GM19397 (cell line): ENCODE results near the gene FBRSL1.

Experiments
- ATAC-seq: cut with Tn5 transposase; IDR thresholded peaks from one replicate; pipeline ENCODE4 v1.9.1; 2021; ENCODE audit warnings: mild to moderate bottlenecking, moderate library complexity; ENCODE audit not compliant: unreplicated experiment

FBRSL1 gene

GRCh38 chr12:132495629-132496357 lies 5.8 kb downstream of the FBRSL1 start:
- ATAC-seq: no peak

GRCh38 chr12:132496358-132496669 lies 6.4 kb downstream of the FBRSL1 start:
- no peak for ATAC-seq

DNA sequence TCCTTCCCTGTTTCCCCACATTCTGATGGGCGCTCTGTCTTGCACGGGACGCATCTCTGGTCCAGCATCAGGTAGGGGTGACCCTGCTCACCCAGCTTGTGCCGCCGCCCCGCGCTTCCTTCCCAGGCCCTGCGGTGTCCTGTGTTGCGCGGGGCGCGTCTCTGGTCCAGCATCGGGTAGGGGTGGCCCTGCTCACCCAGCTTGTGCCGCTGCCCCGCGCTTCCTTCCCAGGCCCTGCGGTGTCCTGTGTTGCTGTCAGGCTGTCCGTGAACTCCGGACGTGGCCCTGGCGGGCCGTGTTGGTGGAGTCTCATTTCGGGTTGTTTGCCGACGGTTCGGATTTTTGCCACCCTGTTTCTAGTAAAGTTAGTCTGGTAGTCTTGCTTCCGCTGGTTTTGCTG lies 6.8 kb downstream of the FBRSL1 start:
- ATAC-seq: no peak

DNA sequence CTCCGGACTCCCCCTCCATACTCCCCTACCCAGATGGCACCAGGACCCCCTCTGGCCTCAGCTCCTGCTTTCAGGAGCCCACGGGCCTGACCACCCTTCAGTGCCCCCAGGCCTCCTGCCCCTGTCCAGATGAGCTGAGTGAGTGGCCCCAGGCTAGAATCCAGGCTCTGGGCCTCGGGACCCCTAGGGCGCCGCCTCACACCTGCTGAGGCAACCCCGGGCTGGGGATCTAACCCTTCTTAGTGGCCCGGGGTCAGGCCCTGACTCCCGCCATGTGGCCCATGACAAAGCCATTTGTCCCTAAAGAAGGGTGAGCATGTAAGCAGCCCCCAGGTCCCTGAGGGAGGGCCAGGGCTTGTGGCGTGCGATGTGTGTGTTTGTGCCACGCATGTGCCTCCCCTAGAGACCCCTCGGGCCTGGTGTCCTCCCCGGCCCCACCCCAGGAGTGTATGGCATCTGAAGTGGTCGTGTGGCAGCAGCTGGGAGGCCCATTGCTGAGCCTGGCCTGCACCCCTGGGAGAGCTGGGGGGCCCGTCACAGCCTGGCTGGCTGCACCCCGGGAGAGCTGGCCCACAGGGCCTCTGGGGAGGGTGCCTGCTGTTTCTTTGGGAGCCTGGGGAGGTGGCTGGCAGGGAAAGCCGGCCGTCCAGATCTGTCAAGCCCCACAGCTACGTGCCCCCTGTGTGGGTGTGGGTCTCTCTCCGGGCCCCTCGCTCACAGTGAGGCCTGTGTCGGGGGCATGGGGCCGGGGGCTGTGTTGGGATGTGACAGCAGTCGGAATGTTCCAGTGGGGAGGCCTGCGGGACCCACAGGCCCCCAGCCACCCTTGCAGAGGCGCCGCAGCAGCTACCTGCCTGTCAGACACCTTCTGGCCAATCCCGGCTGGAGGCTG lies 7.8 kb downstream of the FBRSL1 start:
- no peak for ATAC-seq

DNA sequence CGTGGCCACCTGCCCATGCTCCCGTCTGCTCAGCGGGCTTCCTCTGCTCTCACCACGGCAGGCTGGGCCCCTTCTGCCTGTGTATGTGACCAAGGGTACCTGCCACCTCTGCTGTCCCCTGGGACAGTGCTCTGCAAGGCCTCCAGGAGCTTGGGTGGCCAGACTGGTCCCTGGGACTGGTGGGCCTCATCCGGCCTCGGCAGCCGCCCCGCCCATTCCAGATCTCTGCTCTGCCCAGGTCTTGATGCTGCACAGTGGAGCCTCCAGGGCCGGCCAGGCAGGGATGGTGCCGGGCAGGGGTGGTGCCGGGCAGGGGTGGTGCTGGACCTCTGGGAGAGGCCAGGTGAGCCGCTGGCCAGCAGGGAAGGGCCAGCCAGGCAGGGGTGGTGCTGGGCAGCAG lies 9.0 kb downstream of the FBRSL1 start:
- ATAC-seq: no peak

- ATAC-seq: no peak
Measured at GRCh38 chr12:132500142-132500855, 10.3 kb downstream of the FBRSL1 start.

DNA sequence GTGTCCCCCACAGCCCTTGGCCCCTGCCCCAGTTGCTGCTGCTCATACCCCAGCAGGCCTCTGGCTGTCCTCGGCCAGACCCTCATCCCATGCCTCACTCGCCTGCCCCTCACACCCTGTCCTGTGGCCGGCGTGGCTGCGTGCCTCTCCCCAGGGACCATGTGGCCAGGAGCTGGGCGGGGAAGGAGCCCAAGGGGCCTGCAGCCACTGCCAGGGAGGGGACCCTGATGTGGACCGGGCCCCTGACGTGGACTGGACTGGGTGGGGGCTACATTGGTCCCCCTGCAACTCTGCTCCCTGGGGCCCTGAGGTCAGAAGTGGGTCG lies 10.9 kb downstream of the FBRSL1 start:
- ATAC-seq: no peak

DNA sequence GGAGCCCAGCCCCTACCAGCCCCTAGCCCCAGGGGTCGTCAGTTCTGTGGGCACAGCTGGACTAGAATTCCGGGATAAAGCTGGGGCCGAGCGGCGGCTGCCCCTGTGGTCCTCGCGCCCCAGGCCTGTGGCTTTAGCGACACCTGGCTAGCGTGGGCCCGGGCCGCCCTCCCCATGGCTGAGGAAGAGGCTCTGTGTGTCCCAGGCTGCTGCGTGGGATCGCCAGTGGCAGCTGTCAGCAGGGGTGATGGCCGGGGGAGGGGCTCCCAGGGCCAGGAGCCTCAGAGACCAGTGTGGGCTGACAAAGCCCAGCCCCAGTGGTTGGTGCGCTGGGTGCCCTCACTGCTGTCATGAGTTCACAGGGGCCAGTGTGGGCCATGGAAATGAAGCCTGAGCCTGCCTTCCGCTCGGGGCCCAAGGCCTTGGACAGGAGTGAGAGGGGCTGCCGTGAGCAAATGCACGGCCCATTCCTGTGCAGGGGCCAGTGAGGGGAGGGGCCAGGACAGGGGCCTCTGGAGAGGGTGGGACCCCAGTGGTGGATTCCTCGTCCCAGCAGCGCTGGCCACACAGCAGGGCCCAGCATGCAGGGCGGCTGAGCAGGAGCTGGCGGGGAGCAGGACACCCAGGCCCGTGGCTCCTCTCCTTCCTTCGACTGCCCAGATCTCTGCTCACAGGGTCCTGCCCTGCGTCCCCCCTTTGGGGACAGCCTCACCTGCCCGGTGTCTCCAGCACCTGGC lies 11.4 kb downstream of the FBRSL1 start:
- ATAC-seq: no peak

DNA sequence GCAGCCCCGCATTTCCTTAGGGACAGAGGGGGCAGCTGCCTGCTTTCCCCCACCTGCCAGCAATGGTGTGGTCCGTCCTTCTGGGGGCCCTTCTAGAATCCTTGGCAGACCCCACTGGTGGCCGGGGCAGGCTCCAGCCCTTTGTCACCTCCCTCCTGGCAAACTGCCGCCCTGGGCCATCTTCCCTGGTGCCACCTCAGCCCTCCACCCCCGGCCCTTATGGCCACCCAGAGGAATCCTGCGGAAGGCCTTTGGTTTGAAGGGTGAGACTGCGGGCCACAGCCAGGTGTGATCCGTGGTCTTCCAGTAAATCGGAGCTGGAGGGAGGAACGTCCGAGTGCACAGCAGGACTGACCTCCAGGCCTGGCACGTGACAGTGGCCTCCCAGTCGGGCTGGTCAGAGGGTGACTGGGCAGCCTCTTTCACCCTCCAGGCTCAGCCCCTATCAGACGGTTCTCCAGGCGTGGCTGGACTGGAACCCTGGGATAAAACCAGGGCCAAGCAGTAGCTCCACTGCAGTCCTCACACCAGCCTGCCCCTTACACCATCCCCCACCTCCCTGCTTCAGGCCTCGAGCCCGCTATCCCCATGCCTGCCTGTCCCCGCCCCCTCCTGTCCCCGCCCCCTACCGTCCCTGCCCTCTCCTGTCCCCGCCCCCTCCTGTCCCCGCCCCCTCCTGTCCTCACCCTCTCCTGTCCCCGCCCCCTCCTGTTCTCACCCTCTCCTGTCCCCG lies 12.4 kb downstream of the FBRSL1 start:
- ATAC-seq: no peak

DNA sequence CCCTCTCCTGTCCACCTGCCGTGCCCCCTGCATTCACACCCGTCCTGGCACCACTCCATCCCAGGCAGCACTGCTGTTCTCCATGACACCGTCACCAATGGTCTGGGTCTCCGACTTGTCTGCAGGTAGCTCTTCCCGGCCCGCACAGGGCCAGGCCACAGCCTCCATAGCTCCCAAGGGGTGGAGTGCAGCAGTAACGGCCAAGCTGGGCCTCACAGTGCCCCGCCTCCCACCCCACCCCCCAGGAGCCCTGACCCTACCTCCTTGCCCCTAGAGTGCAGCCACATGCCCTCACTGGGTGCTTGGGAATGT lies 12.9 kb downstream of the FBRSL1 start:
- ATAC-seq: no peak

DNA sequence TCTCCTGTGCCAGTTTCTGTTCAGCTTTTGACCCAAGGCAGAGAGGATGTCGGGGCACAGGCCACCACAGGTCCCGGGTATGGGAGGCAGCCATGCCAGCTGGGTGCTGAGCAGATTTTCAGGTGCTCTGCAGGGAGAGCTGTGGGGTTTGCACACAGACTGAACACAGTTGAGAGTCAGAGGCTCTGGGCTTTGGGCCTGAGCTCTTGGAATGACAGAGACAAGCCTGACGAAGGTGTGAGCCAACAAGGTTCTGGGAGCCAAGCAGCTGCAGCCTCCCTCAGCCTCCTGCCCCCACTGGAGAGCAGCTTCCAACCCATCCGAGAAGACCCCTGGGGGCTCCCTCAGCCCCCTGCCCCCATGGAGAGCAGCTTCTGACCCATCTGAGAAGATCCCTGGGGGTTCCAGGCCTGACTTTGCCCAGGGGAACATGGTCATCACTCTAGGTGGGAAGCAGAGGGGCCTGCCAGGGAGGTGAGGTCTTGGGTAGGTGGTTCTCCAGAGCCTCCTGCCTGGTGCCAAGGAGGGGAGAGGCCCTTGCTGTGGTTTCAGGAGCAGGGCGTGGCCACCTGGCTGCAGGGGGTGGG lies 13.8 kb downstream of the FBRSL1 start:
- ATAC-seq: no peak

DNA sequence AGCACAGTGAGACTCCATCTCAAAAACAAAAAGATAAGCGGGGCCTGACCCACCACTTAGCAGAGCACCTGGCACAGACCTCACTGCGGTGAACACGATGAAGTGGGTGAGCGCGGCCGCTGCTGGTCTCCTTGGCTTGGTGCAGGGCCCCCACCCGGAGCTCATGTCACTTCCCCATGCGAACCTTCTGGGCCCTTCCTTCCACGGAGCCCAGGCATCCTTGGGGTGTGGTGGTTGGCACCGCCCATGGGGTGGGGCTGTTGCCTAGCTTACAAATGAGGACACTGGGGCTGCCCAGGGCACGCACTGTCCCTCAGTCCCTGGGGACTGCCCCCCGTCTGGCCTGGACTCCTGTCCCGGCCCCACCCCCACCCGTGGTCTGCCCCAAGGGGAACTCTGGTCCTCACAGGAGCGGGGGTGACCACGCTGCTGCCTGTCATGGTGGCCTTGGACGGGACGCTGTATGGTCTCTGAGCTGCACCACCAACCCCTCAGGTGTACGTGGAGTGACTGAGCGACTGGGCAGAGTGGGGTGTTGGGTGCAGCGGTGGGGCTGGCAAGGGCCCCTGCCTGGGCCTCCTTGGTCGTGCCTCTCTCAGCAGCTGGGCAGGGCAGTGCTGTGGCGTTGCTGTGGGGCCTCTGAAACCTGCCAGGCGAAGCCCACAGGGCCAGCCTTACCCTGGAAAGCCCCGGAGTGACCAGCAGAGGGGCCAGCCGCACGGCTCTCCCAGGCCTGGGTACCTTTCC lies 15.3 kb downstream of the FBRSL1 start:
- ATAC-seq: no peak

DNA sequence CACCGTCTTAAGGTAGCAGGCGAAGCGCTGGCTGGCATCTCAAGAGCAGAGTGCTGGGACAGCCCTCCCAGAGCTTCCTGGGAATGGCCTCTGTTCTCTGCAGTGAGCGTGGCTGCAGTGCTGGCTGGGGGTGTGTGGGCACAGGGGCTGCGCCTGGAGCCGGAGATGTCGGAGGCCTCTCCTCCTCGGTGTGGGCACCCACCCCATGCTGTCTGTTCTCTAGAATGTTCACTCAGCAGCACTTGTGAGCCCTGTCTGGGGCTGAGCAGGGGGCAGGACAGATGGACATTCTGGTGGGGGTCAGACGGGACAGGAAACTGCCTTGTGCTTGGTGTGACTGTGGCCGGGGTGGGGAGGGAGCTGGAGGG lies 15.9 kb downstream of the FBRSL1 start:
- no peak for ATAC-seq

- no peak for ATAC-seq
Measured at GRCh38 chr12:132506328-132507160, 16.6 kb downstream of the FBRSL1 start.

GRCh38 chr12:132507161-132507538 lies 17.2 kb downstream of the FBRSL1 start:
- ATAC-seq: no peak

- no peak for ATAC-seq
Measured at GRCh38 chr12:132507656-132508490, 17.9 kb downstream of the FBRSL1 start.

DNA sequence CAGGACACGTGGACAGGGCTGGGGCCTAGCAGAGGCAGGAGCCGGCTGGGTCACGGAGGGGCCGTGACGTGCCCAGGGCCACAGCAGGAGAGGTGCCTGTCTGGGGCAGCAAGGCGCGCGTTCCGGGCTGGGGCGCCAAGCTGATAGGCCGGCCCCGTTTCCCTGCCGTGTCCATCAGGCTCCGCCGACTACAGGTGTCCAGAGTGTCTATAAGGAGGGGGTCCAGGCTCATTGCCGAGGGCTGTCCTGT lies 18.5 kb downstream of the FBRSL1 start:
- no peak for ATAC-seq
